ENCODE measurements around the gene INPP5J. TPM values are rescaled to one million over a fixed set of nuclear protein-coding genes. Genes with fewer than 3 reads are reported as not detected.
"Not testable (repeated sequence)": the region's sequence is repeated elsewhere in the genome, so short reads cannot be mapped to it uniquely, and the experiment has no call there.

Gene INPP5J
- total RNA-seq, 1 donor from 2014 or later = 4.8 TPM

DNA sequence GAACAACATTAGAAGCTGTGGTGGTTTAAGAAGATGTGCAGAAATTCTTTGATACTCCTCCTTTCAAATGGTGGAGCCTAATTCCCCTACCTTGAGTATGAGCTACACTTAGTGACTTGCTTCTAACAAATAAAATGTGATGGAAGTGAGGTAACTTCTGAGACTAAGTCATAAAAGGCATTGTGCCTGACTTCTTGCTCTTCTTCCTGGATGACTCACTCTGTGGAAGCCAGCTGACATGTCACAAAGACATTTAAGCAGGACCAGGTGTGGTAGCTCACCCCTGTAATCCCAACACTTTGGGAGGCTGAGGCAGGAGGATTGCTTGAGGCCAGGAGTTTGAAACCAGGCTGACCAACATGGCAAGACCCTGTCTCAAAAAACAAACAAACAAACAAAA, 21.5 kb downstream of the INPP5J start:
- no peak for DNase-seq (ENCODE audit: low spot score)

DNA sequence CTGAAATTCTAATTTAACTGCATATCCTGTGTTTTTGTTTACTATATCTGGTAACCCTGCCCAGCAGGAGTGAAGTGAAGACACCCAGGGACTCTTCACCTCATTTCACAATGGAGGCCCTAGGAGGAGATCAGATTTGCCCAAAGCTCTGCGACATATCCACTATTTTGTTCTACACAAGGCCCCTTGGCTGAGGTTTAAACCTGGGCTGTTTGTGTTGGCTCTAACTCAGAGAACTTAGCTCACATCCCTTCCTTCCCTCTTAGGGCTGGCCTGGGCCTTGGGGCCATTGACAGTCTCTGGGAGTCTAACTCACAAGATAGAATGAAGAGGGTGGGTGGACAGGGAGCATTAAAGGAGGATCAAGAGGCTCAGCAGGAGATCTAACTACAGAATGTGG, 25.7 kb downstream of the INPP5J start:
- no peak for DNase-seq (ENCODE audit: low spot score)

DNA sequence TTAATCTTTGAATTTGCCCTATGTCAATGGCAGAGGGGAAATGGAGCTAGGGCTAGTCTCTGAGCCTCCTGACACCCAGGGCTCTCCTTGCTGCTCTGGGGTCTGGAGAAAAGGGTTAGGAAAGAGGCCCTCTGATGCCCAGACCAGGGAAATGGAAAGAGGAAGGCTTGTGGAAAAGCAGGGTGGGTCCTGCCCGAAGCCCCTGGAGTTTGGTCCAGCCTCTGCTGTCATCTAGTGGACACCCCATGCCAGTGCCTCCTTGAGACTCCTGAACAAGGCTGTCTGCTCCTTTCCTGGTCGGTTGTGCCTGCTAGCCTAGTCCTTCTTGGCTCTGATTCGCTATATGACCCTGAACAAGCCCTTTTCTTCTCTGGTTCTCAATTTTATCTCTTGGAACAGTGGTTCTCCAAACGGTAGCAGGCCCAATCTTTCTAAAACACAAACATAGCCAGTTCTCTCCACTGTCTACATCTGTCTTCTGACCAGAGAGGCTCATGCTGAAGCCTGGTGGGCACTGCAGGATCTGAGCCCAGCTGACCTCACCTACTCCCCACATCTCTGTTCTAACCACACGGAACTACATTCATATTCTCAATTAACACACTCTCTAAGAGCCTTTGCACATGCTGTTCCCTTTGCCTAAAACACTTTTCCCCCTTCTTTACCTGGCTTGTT, 26.3 kb downstream of the INPP5J start:
- DNase-seq (ENCODE audit: low spot score) = peak; percentile 83

DNA sequence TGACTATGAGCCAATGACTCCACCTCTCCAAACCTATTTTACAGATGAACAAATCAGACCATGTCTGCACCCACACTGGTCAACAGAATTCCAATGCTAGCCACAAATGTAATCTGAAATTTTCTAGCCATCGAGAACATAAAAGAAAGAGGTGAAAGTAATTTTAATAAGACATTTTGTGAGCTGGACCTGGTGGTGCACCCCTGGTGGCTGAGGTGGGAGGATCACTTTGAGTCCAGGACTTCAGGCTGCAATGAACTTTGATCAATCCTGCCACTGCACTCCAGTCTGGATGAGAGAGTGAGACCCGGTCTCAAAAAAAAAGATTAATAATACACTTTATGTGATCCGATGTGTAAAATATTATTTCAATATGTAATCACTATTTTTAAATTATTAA, 27.8 kb downstream of the INPP5J start:
- DNase-seq (ENCODE audit: low spot score) = no peak

DNA sequence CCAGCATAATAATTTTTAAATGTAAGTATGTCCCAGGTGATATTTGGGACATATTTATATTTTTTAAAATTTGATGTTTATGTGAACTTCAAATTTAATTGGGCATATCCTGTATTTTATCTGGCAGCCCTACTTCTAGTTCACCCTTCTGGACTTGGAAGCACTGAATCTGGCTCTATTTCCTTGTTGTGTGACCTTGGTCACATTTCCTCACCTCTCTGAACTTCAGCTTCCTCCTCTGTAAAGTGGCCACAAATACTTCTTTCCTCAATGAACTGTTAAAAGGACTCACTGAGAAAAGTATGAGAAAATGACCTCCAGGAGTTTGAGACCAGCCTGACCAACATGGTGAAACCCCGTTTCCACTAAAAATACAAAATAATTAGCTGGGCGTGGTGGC, 29.1 kb downstream of the INPP5J start:
- no peak for DNase-seq (ENCODE audit: low spot score)

DNA sequence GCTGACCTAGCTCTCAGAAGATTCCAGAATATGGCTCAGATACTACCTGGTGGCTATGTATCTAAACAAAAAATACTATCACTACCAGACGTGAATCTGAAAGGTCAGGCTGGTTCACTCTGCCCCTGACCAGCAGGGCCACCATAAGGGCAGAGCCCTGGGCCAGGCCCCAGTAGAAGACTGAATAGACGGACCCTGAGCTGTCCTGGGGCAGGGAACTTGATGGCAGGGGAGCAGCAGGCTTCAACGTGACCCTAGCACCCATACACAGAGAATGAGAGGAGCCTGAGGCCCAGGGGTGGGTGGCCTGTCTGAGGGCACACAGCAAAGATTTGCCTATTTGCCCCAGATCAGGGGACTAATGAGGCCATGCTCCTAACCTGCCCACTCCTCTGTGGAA, 30.6 kb downstream of the INPP5J start:
- DNase-seq (ENCODE audit: low spot score) = no peak

DNA sequence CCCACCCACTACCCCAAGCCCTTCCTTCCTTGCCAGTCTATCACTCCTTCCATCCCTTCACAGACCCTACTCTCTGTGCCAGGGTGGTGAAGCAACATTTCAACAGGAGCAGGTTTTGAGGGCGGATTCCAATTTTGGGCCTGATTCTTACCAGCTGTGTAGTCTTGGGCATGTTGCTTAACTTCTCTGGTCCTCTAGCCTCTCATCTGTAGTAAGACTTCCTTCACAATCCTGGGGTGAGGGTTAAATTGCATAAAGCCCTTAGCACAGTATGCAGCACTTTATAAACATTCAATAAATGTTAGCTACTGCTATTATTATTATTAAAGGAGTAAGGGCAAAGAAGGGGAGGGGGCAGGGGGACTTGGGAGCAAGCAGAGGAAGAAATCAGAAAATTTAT, 32.2 kb downstream of the INPP5J start:
- DNase-seq (ENCODE audit: low spot score) = no peak

DNA sequence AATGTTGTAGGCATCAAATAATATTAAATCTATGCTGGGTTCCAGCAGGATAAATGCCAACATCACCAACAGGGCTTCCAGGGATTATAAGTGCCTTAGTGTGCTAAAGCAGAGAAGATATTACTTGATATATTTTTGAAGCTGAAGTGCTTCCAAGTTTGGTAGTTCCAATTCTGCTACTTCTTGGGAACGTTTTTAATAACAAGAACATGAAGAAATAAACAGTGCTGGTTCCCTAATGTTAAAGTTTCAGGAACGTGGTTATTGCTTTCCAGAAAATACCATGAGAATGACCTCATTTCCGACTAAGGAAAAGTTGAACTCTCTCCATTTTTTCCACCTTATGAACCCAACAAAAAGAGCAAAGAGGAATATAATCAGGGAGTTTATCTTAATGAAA, 32.7 kb downstream of the INPP5J start:
- DNase-seq (ENCODE audit: low spot score) = no peak

DNA sequence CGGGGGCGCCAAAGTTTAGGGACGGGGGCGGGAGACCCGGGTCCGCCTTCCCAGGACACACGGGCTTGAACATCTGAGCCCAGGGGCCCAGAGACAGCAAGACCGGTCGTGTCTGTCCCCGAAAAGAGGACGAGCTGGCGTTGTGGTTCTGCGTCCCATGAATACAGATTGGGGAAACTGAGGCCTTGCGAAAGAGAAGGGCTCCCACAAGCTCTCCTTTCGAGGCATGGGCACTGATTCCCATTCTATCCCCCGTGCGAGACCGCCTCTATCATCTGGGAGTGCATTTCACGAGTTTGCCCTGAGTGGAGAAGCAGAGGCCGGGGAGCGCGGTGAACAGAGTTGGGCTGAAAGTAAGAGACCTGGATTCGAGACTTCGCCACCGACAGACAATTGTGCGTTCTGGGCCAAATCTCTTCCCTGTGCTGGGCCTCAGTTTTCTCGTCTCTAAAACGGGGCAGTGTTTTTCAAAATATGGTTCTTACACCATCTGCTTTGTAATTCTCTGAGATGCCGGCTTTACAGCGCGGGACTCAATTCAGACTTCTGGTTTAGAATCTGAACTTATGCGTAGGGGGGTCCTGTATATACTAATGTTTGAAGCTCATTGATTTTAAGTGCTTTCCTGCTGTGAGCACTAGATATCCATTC, 37.7 kb downstream of the INPP5J start:
- DNase-seq (ENCODE audit: low spot score) = no peak

DNA sequence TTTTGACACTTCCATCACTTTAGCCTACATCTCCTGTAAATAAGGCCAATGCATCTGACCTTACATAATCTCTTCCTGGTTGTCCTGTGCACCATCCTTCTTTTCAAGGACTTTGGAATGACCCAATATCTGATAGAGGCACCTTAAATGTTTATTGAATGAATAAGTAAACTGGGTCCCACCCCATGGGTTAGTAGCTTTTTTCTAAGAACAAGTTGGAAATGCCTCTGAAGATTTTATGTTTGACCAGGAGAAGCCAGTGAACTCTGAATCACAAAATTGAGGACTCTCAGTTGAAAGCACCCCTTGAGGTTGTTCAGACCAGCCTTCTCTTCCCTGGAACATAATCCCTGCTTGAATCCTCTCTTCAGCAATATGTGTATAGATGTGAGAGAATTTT, 38.6 kb downstream of the INPP5J start:
- no peak for DNase-seq (ENCODE audit: low spot score)

DNA sequence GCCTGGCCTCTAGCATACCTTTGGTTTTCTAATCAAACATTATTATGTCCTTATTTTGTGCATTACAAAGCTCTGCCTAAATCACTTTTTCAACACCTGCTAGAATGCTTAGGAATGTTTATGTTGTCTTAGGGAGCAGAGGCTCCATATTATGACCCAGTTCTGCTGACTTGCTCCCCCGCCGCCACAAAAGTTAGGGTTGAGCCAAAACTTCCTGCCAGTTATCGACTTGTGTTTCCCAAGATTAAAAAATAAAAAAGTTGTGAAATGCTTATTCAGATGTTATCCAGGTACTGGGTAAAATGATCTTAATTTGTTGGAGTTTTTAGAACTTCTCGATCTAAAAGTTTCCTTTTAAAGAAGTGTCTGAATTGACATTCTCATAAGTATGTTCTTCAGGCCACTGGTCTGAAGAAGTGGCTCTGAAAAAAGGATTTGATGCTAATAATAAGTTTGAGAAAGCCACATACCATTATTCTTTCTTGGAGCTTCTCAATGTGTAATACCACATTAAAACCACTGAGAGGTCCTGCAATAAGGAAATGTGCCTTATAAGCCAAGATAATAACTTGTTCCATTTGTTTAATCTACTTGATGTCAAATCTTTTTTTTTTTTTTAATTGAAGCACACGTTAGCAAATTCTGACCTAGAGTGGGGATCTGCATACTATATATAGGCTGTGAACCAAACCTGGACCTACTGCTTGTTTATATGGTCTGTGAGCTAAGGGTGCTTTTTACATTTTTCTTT, 39.4 kb downstream of the INPP5J start:
- DNase-seq (ENCODE audit: low spot score) = no peak

DNA sequence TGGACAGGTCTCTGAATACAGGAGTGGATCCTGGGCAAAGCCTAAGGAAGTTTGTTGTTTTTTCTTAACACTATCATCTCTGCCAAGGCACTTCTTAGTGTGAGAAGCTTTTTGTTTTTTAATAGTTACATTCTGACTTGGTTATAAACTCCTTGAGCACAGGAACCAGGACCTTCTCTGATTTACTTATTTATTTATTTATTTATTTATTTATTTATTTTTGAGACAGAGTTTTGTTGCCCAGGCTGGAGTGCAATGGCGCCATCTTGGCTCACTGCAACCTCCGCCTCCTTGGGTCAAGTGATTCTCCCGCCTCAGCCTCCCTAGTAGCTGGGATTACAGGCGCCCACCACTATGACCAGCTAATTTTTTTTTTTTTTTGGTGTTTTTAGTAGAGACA, 48.2 kb downstream of the INPP5J start:
- DNase-seq (ENCODE audit: low spot score) = no peak

DNA sequence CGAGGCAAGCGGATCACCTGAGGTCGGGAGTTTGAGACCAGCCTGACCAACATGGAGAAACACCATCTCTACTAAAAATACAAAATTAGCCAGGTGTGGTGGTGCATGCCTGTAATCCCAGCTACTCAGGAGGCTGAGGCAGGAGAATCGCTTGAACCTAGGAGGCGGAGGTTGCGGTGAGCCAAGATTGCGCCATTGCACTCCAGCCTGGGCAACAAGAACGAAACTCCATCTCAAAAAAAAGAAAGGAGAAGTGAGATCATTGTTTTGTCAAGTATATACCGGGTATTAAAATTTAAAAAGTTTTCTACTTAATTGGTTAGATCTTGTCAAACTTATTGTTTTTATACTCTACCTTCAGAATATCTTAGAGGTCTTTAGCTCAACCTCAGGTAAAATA, 49.0 kb downstream of the INPP5J start:
- not testable (repeated sequence) for DNase-seq (ENCODE audit: low spot score)

DNA sequence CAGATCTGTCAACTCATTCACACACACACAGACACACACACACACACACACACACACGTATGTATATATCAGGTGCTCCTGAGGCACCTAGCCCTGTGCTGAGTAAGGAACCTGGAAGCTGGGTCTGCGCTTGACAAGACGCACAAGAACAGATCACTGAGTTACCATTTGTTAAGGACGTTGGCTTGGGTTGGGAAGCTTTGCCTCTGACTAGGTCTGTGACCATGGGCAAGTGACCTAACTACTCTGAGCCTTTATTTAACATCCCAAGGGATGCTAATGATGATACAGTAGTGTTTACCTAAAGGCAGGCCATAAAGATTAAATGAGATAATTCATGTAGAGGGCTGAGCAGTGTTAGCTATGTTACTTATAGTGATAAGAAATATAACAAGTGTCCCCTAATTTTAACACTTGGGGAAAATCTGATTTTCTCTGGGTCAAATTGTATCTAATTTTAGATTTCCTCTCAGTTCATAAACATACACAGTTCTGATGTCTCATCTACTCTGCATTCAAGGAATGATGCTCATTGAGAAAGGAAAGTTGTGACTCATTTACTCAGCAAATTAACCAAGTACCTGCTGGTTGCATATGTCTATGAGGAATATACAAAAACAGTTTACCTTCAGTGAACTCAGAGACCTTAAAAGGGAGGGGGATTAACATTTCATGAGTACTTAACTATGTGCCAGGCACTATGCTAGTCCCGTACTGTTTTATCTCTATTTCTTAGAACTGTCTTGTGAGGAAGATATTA, 50.8 kb downstream of the INPP5J start:
- no peak for DNase-seq (ENCODE audit: low spot score)

DNA sequence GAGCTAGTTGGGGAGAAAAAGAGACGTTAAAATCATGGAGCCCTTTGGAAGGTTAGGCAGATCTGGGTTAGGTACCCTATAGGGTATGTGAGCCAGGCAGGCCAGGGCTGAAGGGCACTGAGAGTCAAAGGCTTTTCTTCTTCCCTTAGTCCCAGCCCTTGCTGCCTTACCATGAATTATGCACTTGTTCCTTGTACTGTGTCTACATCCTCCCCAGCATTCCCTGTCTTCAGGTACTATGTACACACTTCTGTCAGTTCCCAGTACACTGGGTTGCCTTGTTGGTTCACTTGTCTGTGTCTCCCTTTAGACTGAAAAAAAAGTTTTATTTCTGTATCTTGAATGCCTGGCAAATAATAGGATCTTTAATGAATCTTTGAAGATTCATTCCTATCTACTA, 54.2 kb downstream of the INPP5J start:
- no peak for DNase-seq (ENCODE audit: low spot score)

DNA sequence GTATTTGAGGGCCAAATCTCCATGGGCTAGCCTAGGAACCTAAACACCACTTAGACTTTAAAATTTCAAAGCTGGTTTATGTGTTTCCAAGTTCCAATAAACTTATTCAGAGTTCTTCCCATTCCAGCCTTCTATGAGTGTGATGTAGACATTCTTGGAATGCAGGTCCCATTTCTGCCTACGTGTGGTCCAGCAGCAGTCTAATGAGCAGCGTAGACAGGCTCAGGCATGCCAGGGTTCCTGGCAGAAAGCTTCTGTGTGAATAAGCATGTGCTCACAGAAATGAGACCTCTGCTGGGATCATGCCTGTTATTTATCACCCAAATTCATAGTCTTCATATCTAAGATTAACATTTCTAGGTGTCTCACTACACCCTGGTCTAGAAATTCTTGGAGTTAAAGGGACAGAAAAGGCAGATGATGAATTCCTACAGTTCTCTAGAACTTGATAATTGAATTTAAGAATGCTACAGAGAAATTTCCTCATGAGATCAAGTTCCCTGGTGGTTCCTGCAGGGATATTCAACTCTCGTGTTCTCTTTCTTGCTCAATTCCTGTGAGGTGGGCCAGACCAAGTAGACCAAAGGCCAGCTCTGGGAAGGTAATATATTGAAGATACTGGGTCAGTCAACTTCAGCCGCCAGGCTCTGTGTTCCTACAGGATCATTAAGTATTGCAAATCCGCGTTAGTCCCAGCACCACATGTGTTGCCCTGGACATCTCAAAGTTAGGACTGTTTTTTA, 54.8 kb downstream of the INPP5J start:
- peak; percentile 70 for DNase-seq (ENCODE audit: low spot score)

DNA sequence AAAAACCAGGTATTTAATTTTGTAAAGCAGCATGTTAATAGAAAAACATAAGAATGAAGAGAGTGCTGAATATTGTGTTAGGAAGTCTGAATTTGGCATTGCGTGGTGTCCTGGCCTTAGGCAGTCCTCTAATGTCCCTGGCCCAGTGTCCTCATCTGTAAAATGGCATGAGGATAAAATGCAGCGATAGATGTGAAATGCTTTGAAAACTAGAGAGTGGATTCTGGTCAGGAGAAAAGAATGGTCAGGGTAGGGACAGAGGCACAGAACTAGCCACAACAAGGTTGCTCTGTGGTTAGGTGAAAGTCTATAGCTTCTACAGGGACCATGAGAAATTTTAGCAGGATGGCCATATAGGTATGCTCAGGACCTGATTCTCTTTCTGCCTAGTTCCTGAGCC, 56.1 kb downstream of the INPP5J start:
- no peak for DNase-seq (ENCODE audit: low spot score)

DNA sequence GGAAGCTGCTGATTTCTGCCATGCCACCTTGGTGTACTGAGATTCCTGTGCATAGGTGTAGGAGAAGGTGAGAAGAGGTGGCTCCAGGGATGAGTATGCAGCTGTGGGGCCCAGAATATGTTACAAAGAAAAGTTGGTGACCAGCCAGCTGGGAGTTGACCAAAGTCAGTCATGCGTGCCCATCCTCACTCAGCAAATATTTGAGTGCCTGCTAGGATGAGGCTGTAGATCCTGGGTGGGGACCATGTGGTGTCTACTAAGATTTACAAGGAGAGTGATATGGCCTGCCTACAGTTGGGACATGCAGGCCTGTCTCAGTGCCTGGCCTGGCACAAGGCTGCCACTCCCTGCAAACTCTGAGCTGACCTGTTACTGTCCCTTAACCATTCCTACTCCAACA, 56.6 kb downstream of the INPP5J start:
- DNase-seq (ENCODE audit: low spot score) = peak; percentile 67

DNA sequence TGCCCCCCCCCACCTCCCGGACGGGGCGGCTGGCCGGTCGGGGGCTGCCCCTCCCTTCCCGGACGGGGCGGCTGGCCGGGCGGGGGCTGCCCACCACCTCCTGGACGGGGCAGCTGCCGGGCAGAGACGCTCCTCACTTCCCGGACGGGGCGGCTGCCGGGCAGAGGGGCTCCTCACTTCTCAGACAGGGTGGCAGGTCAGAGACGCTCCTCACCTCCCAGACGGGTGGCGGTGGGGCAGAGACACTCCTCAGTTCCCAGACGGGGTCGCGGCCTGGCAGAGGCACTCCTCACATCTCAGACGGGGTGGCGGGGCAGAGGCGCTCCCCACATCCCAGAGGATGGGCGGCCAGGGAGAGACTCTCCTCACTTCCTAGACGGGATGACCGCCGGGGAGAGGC, 61.2 kb downstream of the INPP5J start:
- DNase-seq (ENCODE audit: low spot score) = no peak

All from ureter (tissue), 1 donor.